ENCODE data around the gene CSNK2A2.

The CSNK2A2 gene

GRCh38 chr16:58194790-58195189 is 3.1 kb downstream of the CSNK2A2 start:
- TF ChIP-seq CTCF (conservative IDR thresholded peaks at IDR 0.05; ENCODE audit: low read depth, low read length), result no peak
- no peak overlapping the region for H3K4me3 ChIP-seq (ENCODE audit: low read length)
- no peak for DNase-seq (ENCODE audit: low read depth)

GRCh38 chr16:58187665-58188421 is 10.1 kb downstream of the CSNK2A2 start:
- no peak for TF ChIP-seq CTCF (conservative IDR thresholded peaks at IDR 0.05; ENCODE audit: low read depth, low read length)
- DNase-seq (ENCODE audit: low read depth), result no peak
- H3K4me3 ChIP-seq (ENCODE audit: low read length), result no peak overlapping the region

GRCh38 chr16:58187092-58187491 is 10.8 kb downstream of the CSNK2A2 start:
- TF ChIP-seq CTCF (conservative IDR thresholded peaks at IDR 0.05; ENCODE audit: low read depth, low read length), result no peak
- no peak for DNase-seq (ENCODE audit: low read depth)
- H3K4me3 ChIP-seq (ENCODE audit: low read length), result no peak overlapping the region

- DNase-seq (ENCODE audit: low read depth), result no peak
- H3K4me3 ChIP-seq (ENCODE audit: low read length), result no peak overlapping the region
- no peak for TF ChIP-seq CTCF (conservative IDR thresholded peaks at IDR 0.05; ENCODE audit: low read depth, low read length)
Measured at GRCh38 chr16:58186176-58186944, 11.5 kb downstream of the CSNK2A2 start.

- no peak overlapping the region for H3K4me3 ChIP-seq (ENCODE audit: low read length)
- TF ChIP-seq CTCF (conservative IDR thresholded peaks at IDR 0.05; ENCODE audit: low read depth, low read length), result no peak
- DNase-seq (ENCODE audit: low read depth), result no peak
Measured at GRCh38 chr16:58177353-58177710, 20.6 kb downstream of the CSNK2A2 start.

GRCh38 chr16:58176608-58177352 is 21.1 kb downstream of the CSNK2A2 start:
- TF ChIP-seq CTCF (conservative IDR thresholded peaks at IDR 0.05; ENCODE audit: low read depth, low read length), result no peak
- H3K4me3 ChIP-seq (ENCODE audit: low read length), result no peak overlapping the region
- no peak for DNase-seq (ENCODE audit: low read depth)
